Stimulated activated CD8-positive, alpha-beta memory T cell treated with anti-CD3 and anti-CD28 coated beads, Interleukin-12 subunit alpha, Interleukin-12 subunit beta, amount 100 ng/mL, for 4 hours (primary cell): Measurements from ENCODE around the gene ADGRG7.

Experiments
- DNase-seq: peaks from one replicate; pipeline ENCODE4 v3.0.0-alpha.2; 2020; ENCODE audit warnings: low read depth

The ADGRG7 gene

GRCh38 chr3:100602506-100603444, 6.6 kb upstream of the ADGRG7 start:
- no peak for DNase-seq

GRCh38 chr3:100603469-100603868, 5.9 kb upstream of the ADGRG7 start:
- no peak for DNase-seq

GRCh38 chr3:100605358-100605757, 4.0 kb upstream of the ADGRG7 start:
- DNase-seq = no peak

- DNase-seq = no peak
Observed at GRCh38 chr3:100606894-100607512, 2.4 kb upstream of the ADGRG7 start.

GRCh38 chr3:100609963-100610362, 562 bp downstream of the ADGRG7 start:
- no peak for DNase-seq

GRCh38 chr3:100611221-100611620, 1.8 kb downstream of the ADGRG7 start:
- no peak for DNase-seq

GRCh38 chr3:100613721-100614390, 4.5 kb downstream of the ADGRG7 start:
- no peak for DNase-seq

- no peak for DNase-seq
Observed at GRCh38 chr3:100614941-100615340, 5.5 kb downstream of the ADGRG7 start.

- DNase-seq = no peak
Observed at GRCh38 chr3:100615684-100616083, 6.3 kb downstream of the ADGRG7 start.

GRCh38 chr3:100621251-100621650, 11.8 kb downstream of the ADGRG7 start:
- DNase-seq = no peak

GRCh38 chr3:100627491-100627890, 18.1 kb downstream of the ADGRG7 start:
- DNase-seq = no peak

- DNase-seq = no peak
Observed at GRCh38 chr3:100629421-100630127, 20.2 kb downstream of the ADGRG7 start.

GRCh38 chr3:100630664-100631063, 21.3 kb downstream of the ADGRG7 start:
- DNase-seq = no peak

- DNase-seq = no peak
Observed at GRCh38 chr3:100631236-100631635, 21.8 kb downstream of the ADGRG7 start.

GRCh38 chr3:100634493-100635272, 25.3 kb downstream of the ADGRG7 start:
- DNase-seq = no peak

- no peak for DNase-seq
Observed at GRCh38 chr3:100635273-100635701, 25.9 kb downstream of the ADGRG7 start.

GRCh38 chr3:100637197-100637631, 27.8 kb downstream of the ADGRG7 start:
- DNase-seq = no peak

GRCh38 chr3:100640633-100641032, 31.2 kb downstream of the ADGRG7 start:
- DNase-seq = no peak

GRCh38 chr3:100641471-100642032, 32.2 kb downstream of the ADGRG7 start:
- DNase-seq = no peak

GRCh38 chr3:100645913-100646312, 36.5 kb downstream of the ADGRG7 start:
- DNase-seq = no peak

GRCh38 chr3:100647171-100647570, 37.8 kb downstream of the ADGRG7 start:
- DNase-seq = no peak
